Mesenchymal stem cell (in vitro differentiated cells and primary cell): ENCODE measurements around the gene DST.

Experiments used
- DNase-seq: peaks from one replicate; pipeline ENCODE4 v3.0.0-alpha.2; 2013
- H2AFZ ChIP-seq: one replicate; pipeline ENCODE4 v1.6.1; 2013; ENCODE audit warnings: low read depth, mild to moderate bottlenecking, control low read depth, inconsistent platforms, low read length, moderate library complexity
- H2AK5ac ChIP-seq: 2 replicates; pipeline ENCODE4 v1.6.1; 2013; ENCODE audit warnings: low read length, moderate library complexity, mild to moderate bottlenecking, inconsistent platforms; ENCODE audit not compliant: severe bottlenecking
- H2BK120ac ChIP-seq: one replicate; pipeline ENCODE4 v1.6.1; 2013; ENCODE audit warnings: low read depth, mild to moderate bottlenecking, inconsistent platforms, low read length, moderate library complexity
- H2BK12ac ChIP-seq, 2 experiments: one replicate each; pipeline ENCODE4 v1.6.1; 2013; ENCODE audit warnings: inconsistent platforms in 2 of 2, low read length in 2 of 2, mild to moderate bottlenecking in 2 of 2, moderate library complexity in 2 of 2, control low read depth in 1 of 2
- H2BK15ac ChIP-seq: one replicate; pipeline ENCODE4 v1.6.1; 2013; ENCODE audit warnings: mild to moderate bottlenecking, low read depth, inconsistent platforms; ENCODE audit not compliant: poor library complexity, severe bottlenecking
- H2BK5ac ChIP-seq: 2 replicates; pipeline ENCODE4 v1.6.1; 2013; ENCODE audit warnings: low read depth, mild to moderate bottlenecking, low read length, control low read depth, inconsistent platforms; ENCODE audit not compliant: poor library complexity, severe bottlenecking
- H3K14ac ChIP-seq, 2 experiments: one replicate each; pipeline ENCODE4 v1.6.1; 2013; ENCODE audit warnings: inconsistent platforms in 2 of 2, low read length in 2 of 2, control low read depth in 1 of 2, mild to moderate bottlenecking in 1 of 2, moderate library complexity in 1 of 2
- H3K18ac ChIP-seq, 2 experiments: one replicate each; pipeline ENCODE4 v1.6.1; 2013; ENCODE audit warnings: inconsistent platforms in 2 of 2, low read length in 2 of 2, control low read depth in 1 of 2, low read depth in 1 of 2, mild to moderate bottlenecking in 1 of 2
- H3K23ac ChIP-seq, 2 experiments: one replicate each; pipeline ENCODE4 v1.6.1; 2013; ENCODE audit warnings: inconsistent platforms in 2 of 2, low read length in 2 of 2, mild to moderate bottlenecking in 2 of 2, moderate library complexity in 2 of 2, control low read depth in 1 of 2
- H3K27ac ChIP-seq: 2 replicates; pipeline ENCODE4 v1.5.1; 2013; ENCODE audit warnings: mild to moderate bottlenecking, moderate library complexity, low read length, control low read depth, inconsistent platforms; ENCODE audit not compliant: poor library complexity, severe bottlenecking
- H3K27me3 ChIP-seq, 2 experiments: 2 replicates each; pipeline versions ENCODE4 v1.6.1 to v1.7.0; 2013; ENCODE audit warnings: low read length in 2 of 2, mild to moderate bottlenecking in 2 of 2, moderate library complexity in 2 of 2, control low read depth in 1 of 2, inconsistent platforms in 1 of 2; ENCODE audit not compliant: control insufficient read depth in 1 of 2, insufficient read depth in 1 of 2
- H3K36me3 ChIP-seq, 2 experiments: 2 replicates each; pipeline versions ENCODE4 v1.6.1 to v1.7.0; 2013; ENCODE audit warnings: low read length in 2 of 2, control low read depth in 1 of 2, inconsistent platforms in 1 of 2, low read depth in 1 of 2, mild to moderate bottlenecking in 1 of 2; ENCODE audit not compliant: insufficient read depth in 2 of 2, control insufficient read depth in 1 of 2
- H3K4ac ChIP-seq, 2 experiments: one replicate each; pipeline ENCODE4 v1.6.1; 2013; ENCODE audit warnings: inconsistent platforms in 2 of 2, low read length in 2 of 2, mild to moderate bottlenecking in 2 of 2, moderate library complexity in 2 of 2, control low read depth in 1 of 2, low read depth in 1 of 2
- H3K4me1 ChIP-seq: 2 replicates; pipeline ENCODE4 v1.6.1; 2013; ENCODE audit warnings: low read depth, low read length, control low read depth; ENCODE audit not compliant: control insufficient read depth, insufficient read depth
- H3K4me2 ChIP-seq: 2 replicates; pipeline ENCODE4 v1.6.1; 2013; ENCODE audit warnings: low read length, mild to moderate bottlenecking, inconsistent platforms; ENCODE audit not compliant: poor library complexity, severe bottlenecking
- H3K4me3 ChIP-seq, 2 experiments: 2 replicates each; pipeline versions ENCODE4 v1.5.1 to v1.7.0; 2013; ENCODE audit warnings: low read length in 2 of 2, mild to moderate bottlenecking in 2 of 2, control low read depth in 1 of 2, low read depth in 1 of 2; ENCODE audit not compliant: insufficient read depth in 1 of 2
- H3K79me1 ChIP-seq: replicated peaks from 2 replicates; pipeline ENCODE4 v1.6.1; 2013; ENCODE audit warnings: mild to moderate bottlenecking, control low read depth, low read length, inconsistent platforms; ENCODE audit not compliant: poor library complexity, severe bottlenecking
- H3K9ac ChIP-seq: 2 replicates; pipeline ENCODE4 v1.7.0; 2013; ENCODE audit warnings: mild to moderate bottlenecking, low read length, moderate library complexity
- H3K9me3 ChIP-seq: 2 replicates; pipeline ENCODE4 v1.7.0; 2013; ENCODE audit warnings: mild to moderate bottlenecking, low read length; ENCODE audit not compliant: control insufficient read depth
- H4K8ac ChIP-seq: one replicate; pipeline ENCODE4 v1.6.1; 2013; ENCODE audit warnings: inconsistent platforms, mild to moderate bottlenecking, low read length, moderate library complexity
- H4K91ac ChIP-seq: one replicate; pipeline ENCODE4 v1.6.1; 2013; ENCODE audit warnings: mild to moderate bottlenecking, low read length, inconsistent platforms
- WGBS: methylation state at CpG from one replicate; pipeline ENCODE4 v1.1.7; 2013; ENCODE audit warnings: mixed read lengths; 5-methylcytosine and 5-hydroxymethylcytosine counted together

The DST gene

DNA sequence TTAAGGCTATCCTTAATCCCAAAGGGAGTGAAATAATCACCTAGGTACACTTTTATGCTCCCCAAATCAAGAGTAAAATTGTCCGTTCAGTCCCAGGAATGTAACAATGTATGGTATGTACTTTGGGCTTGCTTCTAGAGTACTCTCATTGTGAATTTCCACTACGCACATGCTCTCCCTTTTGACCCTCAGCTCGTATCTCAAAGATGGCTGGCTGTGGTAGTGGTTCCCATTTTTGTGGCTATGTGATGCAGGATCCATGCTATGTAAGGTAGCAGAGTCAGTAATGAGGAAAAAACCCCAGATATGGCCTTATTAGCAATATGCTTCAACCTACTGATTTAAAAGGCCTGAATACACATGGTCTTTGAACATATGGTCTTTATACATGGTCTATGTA, 133.7 kb downstream of the DST start:
- peaks cover 33% of the 10 kb centered on the region for H3K79me1 ChIP-seq
- 90% methylated on average over 2 of the region's 3 CpGs for WGBS
- no peak overlapping the region for H3K23ac ChIP-seq

DNA sequence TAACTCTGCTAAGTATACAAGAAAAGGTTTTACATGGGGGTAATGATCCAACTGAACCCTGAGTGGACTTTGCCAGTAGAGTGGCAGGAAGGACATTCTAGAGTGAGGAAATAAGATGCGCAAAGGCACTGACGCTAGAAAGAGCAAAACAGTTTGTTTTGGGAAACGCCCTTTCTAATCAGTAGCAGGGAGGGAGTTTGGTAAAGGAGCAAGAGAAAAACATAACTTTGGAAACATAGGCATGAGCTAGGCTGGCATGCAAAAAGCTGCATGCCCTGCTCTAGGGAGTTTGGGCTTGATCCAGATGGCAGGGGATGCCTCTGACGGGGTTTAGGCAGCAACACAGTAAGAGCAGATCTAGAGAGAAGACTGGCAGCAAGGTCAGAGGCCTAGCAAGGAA, 135.2 kb downstream of the DST start:
- WGBS: 97% methylated on average over 4 of the region's 4 CpGs
- H3K4ac ChIP-seq: no peak overlapping the region
- H2BK12ac ChIP-seq: no peak overlapping the region

More for the DNA sequence above, 133.7 kb downstream of the DST start:
- H3K4me2 ChIP-seq: no peak overlapping the region
- H2AK5ac ChIP-seq: no peak overlapping the region
- DNase-seq: no peak
- peaks cover 17 to 96% of the 10 kb centered on the region in 2 experiments for H3K36me3 ChIP-seq
- H3K4ac ChIP-seq: no peak overlapping the region
- no peaks in the 10 kb centered on the region for H3K4me1 ChIP-seq
- no peak overlapping the region for H2BK15ac ChIP-seq
- H3K9me3 ChIP-seq: no peaks in the 10 kb centered on the region
- H4K8ac ChIP-seq: no peak overlapping the region
- no peak overlapping the region for H2AFZ ChIP-seq
- H3K4me3 ChIP-seq: no peak overlapping the region
- no peak overlapping the region for H3K18ac ChIP-seq
- H2BK120ac ChIP-seq: no peak overlapping the region
- H2BK12ac ChIP-seq: no peak overlapping the region
- no peak overlapping the region for H3K14ac ChIP-seq
- no peaks in the 10 kb centered on the region for H3K27me3 ChIP-seq
- H3K9ac ChIP-seq: no peak overlapping the region
- H4K91ac ChIP-seq: no peak overlapping the region
- H3K27ac ChIP-seq: no peak overlapping the region
- no peak overlapping the region for H2BK5ac ChIP-seq

DNA sequence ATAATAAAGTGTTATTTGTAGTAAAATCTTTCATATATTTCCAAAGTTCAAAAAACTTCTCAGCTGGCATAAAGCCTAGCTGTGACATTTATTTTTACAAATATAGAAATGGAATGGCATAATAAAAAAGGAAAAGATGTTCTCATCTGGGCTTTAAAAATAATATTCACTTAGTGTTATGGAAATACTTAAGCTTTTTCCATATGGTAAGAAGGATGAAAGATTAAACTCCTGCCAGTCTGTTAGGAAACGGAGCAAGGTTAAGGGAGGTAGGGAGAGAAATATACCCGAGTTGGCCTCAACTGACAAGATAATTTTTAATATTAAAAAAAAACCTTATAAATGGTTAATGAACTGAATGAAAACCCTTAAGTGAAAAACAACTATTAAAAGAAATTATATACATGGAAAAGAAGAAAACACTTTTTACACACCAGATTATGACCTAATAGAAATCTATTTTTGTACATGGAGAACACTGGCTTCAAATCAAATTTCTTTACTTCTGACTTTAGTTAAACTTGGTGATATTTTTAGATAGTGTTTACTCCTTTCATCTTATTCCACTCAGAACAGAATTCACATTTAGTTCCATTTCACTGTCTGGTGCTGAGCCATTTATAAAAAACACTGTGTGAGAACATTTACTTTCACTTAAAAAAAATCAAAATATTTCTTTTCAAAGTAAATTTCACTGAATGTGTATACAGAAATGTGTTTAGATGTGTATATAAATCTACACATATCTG, 137.0 kb downstream of the DST start:
- H3K27ac ChIP-seq: no peak overlapping the region
- H3K9me3 ChIP-seq: no peaks in the 10 kb centered on the region
- no peak overlapping the region for H2BK5ac ChIP-seq
- DNase-seq: no peak
- H3K18ac ChIP-seq: no peak overlapping the region
- H3K4me1 ChIP-seq: no peaks in the 10 kb centered on the region
- no peak overlapping the region for H2BK12ac ChIP-seq
- no peak overlapping the region for H3K4me2 ChIP-seq
- H3K9ac ChIP-seq: no peak overlapping the region
- H3K14ac ChIP-seq: no peak overlapping the region
- peaks cover 27% of the 10 kb centered on the region for H3K79me1 ChIP-seq
- H2BK15ac ChIP-seq: no peak overlapping the region
- H2BK120ac ChIP-seq: no peak overlapping the region
- H3K4ac ChIP-seq: no peak overlapping the region
- H2AFZ ChIP-seq: no peak overlapping the region
- H4K91ac ChIP-seq: no peak overlapping the region
- H3K4me3 ChIP-seq: no peak overlapping the region
- H2AK5ac ChIP-seq: no peak overlapping the region
- H3K36me3 ChIP-seq: peaks cover 16 to 98% of the 10 kb centered on the region in 2 experiments
- H3K23ac ChIP-seq: no peak overlapping the region
- H4K8ac ChIP-seq: no peak overlapping the region
- no peaks in the 10 kb centered on the region for H3K27me3 ChIP-seq
- WGBS: no CpG with 5 or more reads among the region's 2 CpGs

More for the DNA sequence above, 135.2 kb downstream of the DST start:
- H3K9ac ChIP-seq: no peak overlapping the region
- H3K36me3 ChIP-seq: peaks cover 13 to 98% of the 10 kb centered on the region in 2 experiments
- peak overlapping the region; percentile 21 for H4K8ac ChIP-seq
- H3K4me1 ChIP-seq: no peaks in the 10 kb centered on the region
- H3K23ac ChIP-seq: no peak overlapping the region
- H2BK15ac ChIP-seq: no peak overlapping the region
- no peak overlapping the region for H2AFZ ChIP-seq
- H2BK120ac ChIP-seq: no peak overlapping the region
- no peak overlapping the region for H3K27ac ChIP-seq
- H2AK5ac ChIP-seq: no peak overlapping the region
- no peaks in the 10 kb centered on the region for H3K9me3 ChIP-seq
- H3K27me3 ChIP-seq: no peaks in the 10 kb centered on the region
- no peak overlapping the region for H3K4me3 ChIP-seq
- H4K91ac ChIP-seq: no peak overlapping the region
- no peak for DNase-seq
- peaks cover 30% of the 10 kb centered on the region for H3K79me1 ChIP-seq
- no peak overlapping the region for H3K14ac ChIP-seq
- H2BK5ac ChIP-seq: no peak overlapping the region
- no peak overlapping the region for H3K18ac ChIP-seq
- H3K4me2 ChIP-seq: no peak overlapping the region

- no peak overlapping the region for H2BK15ac ChIP-seq
- H3K23ac ChIP-seq: no peak overlapping the region
- H2BK5ac ChIP-seq: no peak overlapping the region
- no peak overlapping the region for H3K9ac ChIP-seq
- no peaks in the 10 kb centered on the region for H3K4me1 ChIP-seq
- no peak for DNase-seq
- H3K4me3 ChIP-seq: no peak overlapping the region
- no peaks in the 10 kb centered on the region for H3K9me3 ChIP-seq
- H3K4me2 ChIP-seq: no peak overlapping the region
- peaks cover 10% of the 10 kb centered on the region for H3K79me1 ChIP-seq
- no peak overlapping the region for H4K91ac ChIP-seq
- no peak overlapping the region for H2BK120ac ChIP-seq
- peaks cover 12 to 98% of the 10 kb centered on the region in 2 experiments for H3K36me3 ChIP-seq
- H3K27ac ChIP-seq: no peak overlapping the region
- H2AK5ac ChIP-seq: no peak overlapping the region
- H2AFZ ChIP-seq: no peak overlapping the region
- H4K8ac ChIP-seq: no peak overlapping the region
- no peak overlapping the region for H3K14ac ChIP-seq
- H2BK12ac ChIP-seq: no peak overlapping the region
- H3K4ac ChIP-seq: no peak overlapping the region
- no peaks in the 10 kb centered on the region for H3K27me3 ChIP-seq
- H3K18ac ChIP-seq: no peak overlapping the region
These were observed 140.7 kb downstream of the DST start for GRCh38 chr6:56501993-56502392.
